Spleen (tissue), 7 donors: Measurements from ENCODE around the gene LNX2.

Source experiments
- POLR2A ChIP-seq, 3 donors: fragments of 450-650 bp; IDR thresholded peaks; one replicate each; pipeline ENCODE4 v1.5.1; 2017; ENCODE audit warnings: antibody characterized with exemption in 3 of 3, mild to moderate bottlenecking in 1 of 3
- POLR2AphosphoS5 ChIP-seq, 3 donors: sonication (generic); formaldehyde crosslinking; IDR thresholded peaks; one replicate each; pipeline ENCODE4 v1.5.1; 2017; ENCODE audit warnings: antibody characterized with exemption in 3 of 3
- TF ChIP-seq, protein P1 (sequence below), 11 experiments: fragments of 200-600 bp in 7 of 11; fragments of 450-650 bp in 4 of 11; sonication (generic) in 4 of 11; IDR thresholded peaks in 8 of 11; conservative IDR thresholded peaks in 3 of 11; 1 replicate in 7 of 11; 2 replicates in 4 of 11; pipeline versions ENCODE4 v1.4.0 to v1.8.0; 2016 to 2021; ENCODE audit warnings: antibody characterized with exemption in 11 of 11, inconsistent platforms in 4 of 11, mild to moderate bottlenecking in 1 of 11
- donor health status: DM: no; HTN: no; CAD: no; lungs with moderate emphysema.
- donor health status: DM: no; HTN: no; CAD: no.
- donor health status: DM: no; HTN: no; CAD: no.

DNA sequence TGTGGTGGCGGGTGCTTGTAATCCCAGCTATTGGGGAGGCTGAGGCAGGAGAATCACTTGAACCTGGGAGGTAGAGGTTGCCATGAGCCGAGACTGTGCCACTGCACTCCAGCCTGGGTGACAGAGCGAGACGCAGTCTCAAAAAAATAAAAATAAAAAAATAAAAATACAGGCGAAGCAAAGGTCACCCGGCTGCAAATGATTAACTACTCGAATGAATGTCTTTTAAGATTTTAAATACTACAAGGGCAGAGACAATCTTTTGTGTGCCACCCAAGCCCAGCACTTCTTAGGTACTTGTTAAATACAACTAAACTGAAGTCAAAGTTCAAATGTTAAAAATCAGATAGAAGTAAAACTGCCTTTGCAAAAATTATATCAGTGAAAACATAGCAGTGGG, 6.7 kb downstream of the LNX2 start:
- TF ChIP-seq, protein P1, sequence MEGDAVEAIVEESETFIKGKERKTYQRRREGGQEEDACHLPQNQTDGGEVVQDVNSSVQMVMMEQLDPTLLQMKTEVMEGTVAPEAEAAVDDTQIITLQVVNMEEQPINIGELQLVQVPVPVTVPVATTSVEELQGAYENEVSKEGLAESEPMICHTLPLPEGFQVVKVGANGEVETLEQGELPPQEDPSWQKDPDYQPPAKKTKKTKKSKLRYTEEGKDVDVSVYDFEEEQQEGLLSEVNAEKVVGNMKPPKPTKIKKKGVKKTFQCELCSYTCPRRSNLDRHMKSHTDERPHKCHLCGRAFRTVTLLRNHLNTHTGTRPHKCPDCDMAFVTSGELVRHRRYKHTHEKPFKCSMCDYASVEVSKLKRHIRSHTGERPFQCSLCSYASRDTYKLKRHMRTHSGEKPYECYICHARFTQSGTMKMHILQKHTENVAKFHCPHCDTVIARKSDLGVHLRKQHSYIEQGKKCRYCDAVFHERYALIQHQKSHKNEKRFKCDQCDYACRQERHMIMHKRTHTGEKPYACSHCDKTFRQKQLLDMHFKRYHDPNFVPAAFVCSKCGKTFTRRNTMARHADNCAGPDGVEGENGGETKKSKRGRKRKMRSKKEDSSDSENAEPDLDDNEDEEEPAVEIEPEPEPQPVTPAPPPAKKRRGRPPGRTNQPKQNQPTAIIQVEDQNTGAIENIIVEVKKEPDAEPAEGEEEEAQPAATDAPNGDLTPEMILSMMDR (IDR thresholded peaks at IDR 0.05 in 8 of 11, conservative IDR thresholded peaks at IDR 0.05 in 3 of 11): no peak
- TF ChIP-seq POLR2AphosphoS5 (IDR thresholded peaks at IDR 0.05) (no peak), POLR2A (IDR thresholded peaks at IDR 0.05) (no peak)
